Activated CD8-positive, alpha-beta memory T cell treated with anti-CD3 and anti-CD28 coated beads, Interleukin-2, amount 50 U/mL, for 24 hours (primary cell): ENCODE measurements around the gene CSHL1.
A peak's percentile ranks its signal among the peaks of the same experiment; 100 is the strongest.
"Not testable (repeated sequence)": the region's sequence is repeated elsewhere in the genome, so short reads cannot be mapped to it uniquely, and the experiment has no call there.

Experiments
- DNase-seq: peaks from one replicate; pipeline ENCODE4 v3.0.0-alpha.2; 2020; ENCODE audit errors: extremely low read depth

Gene CSHL1

DNA sequence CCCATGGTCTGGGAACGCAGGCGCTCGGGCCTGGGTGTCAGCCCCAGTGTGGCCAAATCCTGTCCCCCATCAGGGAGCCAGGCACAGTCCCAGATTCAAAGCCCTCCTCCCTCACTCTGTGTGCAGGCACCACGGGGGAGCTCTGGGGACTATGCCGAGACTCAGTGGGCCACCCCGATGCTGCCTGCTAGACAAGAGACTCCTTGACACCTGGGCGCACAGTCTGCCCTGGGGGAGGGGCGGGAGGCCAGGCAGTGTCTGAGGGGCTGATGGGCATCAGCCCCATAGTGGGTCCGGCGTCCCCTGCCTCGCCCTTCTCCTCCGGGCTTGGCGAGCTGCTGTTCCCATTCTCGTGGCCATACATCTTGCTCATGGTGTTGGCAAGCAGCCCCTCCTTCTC is 29.5 kb upstream of the CSHL1 start:
- no peak for DNase-seq

DNA sequence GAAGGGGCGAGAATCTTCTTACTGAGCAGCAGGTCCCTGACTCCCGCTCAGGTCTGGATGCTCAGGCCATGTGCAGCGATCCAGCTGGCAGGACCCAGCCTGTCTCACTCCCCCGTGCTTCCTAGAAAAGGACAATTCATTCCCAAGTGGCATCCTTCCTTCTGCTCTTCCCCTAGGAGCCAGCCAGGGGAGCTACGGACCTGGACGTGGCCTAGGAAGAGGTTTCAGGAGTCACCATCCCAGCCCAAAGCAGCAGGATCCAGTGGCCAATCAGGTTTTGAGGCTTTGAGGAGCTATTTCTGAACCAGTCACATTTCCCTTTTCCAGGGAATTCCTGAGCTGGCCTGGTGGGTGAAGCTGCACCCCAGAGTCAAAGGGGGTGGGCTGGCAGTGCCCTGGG is 28.8 kb upstream of the CSHL1 start:
- no peak for DNase-seq

DNA sequence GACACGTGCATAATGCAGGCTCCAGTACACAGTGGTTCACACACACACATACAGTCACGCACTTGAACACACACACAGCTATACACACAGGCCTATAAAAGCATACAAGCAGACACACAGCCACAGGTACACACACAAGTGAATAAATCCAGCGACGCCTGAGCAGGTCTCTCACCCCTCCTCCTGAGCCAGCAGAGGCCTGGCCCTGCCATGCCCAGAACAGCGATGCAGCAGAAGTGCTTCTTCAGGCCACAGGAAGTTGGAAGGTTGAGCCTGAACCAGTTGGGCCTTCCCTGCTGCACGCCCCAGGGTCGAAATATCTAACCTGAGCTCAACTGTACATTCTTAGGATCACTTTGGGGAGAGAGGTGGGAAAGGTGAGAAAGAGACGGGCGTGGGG is 28.3 kb upstream of the CSHL1 start:
- DNase-seq: no peak

DNA sequence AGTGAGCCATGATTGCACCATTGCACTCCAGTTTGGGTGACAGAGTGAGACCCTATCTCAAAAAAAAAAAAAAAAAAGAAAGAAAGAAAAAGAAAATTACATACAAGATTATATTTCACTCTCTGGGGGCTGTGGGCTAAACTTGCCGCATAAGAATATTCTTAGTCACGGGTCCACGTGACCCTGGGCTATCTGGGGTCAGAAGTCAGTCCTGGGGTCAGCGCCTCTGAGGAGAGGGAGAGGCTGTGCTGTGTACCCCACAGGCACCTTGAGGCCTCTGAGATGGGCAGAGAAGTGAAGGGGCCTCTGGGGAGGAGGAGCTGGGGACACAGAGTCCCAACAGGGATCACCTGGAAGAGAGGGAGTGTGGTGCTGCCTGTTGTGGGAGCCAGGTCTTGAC is 26.9 kb upstream of the CSHL1 start:
- DNase-seq: no peak

DNA sequence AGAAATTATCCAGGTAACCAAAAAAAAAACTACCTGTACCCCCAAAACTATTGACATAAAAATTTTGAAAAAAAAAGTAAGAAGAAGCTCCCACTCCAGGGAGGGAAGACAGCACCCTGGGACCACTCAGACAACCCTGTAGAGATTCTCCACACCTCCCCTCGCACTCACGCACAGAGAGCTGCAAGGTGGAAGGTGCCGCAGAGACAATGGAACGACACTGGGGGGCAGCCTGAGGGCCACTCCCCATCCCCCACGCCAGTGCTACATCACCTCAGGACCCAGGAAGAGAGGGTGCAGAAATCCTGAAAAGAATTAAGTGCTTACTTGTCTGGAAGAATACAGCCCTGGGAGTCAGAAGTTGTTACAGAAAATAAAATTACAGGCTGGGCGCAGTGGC is 26.3 kb upstream of the CSHL1 start:
- DNase-seq: no peak

DNA sequence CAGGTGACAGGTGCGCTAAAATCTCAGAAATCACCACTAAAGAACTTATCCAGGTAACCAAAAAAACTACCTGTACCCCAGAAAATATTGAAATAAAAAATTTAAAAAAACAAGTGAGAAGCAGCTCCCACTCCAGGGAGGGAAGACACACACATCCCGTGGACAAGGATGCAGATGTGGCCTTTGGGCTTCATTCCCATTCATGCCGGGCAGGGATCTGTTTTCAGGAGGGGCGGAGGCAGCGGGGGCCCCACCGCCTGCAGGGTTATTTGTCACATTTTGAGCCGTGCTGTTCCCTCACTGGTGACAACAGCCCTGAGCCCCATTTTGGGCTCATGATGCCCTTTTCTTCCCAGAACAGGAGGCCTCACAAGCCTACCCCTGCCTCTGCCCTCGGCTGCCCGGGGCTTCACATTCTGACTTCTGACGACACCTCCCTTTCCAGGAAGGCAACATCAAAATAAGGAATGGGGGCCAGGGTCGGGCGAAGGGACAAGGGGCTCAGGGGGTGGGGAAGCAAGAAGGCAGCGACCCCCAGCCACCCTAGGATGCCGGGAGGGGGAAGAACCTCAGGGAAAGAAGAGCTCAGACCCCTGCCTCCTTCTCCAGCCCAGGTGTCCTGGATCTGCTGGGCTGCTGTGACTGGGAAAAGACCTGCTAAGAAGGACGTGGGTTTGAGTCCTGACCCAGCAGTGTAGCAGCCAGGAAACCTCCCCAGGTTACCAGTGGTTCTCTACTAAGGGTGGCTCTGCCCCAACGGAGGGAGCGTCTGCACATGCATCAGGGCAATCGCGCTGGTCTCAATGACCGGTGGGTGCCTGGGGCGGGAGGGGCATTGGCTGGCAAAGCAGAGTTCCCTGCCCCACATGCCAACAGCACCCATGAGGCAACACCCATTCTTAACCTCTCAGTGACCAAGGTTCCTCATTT is 23.4 kb upstream of the CSHL1 start:
- no peak for DNase-seq

DNA sequence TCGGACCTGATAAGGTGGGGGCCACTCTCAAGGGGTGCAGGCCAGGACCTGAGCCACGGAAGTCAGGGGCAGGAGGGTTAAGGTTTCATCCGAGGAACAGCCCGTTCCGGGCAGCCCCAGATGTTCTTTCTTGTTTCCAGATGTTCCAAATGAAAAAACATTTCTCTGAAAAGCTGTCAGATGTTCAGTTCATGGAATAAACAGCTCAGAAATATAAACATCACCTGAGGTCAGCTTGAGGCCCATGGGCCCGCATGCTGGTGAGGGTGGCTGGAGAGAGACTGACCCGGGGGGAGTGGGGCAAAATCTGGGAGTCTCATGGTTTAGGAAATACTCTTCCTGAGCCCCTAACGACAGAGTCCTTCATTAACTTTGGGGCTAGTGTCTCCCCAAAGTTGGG is 22.5 kb upstream of the CSHL1 start:
- no peak for DNase-seq

DNA sequence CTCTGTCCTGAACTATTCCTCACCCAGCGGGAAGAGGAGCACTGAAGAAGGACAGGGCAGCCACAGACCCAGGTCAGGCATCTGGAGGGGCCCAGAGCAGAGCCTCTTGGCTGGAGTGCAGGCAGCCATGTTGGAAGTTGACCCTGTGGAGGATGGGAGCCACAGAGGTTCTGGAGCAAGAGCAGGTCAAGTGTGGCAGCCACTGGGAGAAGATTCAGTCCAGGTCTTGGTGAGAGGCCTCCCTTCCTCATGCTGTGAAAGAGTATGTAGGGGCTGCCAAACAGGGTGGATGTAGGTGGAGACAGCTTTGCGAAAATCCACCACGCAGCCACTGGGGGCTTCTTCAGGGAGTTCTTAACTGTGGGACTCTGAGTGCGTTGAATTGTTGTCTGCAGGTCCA is 21.7 kb upstream of the CSHL1 start:
- no peak for DNase-seq

DNA sequence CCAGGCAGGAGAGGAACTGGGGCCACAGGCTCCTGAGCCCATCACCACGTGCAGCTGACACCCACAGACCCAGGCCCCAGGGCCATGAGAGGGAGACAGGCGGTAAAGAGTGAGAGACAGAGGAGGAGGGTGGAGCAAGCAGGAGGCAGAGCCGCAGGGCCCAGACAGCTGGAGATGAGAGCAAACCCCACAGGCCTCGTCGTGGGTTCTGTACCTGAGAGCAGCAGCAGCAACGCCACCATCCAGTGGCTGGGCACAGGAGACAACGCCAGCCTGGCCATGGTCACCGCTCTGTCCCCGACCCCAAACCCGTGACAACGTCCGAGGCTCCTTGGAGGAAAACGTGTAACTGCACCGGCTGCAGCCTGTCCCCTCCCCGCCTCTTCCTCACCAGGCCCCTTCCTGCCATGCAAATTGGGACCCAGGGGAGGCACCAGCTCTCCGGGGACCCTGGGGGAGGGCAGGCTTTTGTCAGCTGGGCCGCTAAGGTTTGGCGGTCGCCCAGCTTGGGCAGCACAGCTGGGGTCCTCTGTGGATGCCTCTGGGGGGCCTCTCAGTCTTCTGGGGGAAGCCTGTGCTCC is 21.0 kb upstream of the CSHL1 start, which contains the start of gene CD79B:
CD79B (minus strand) TSS at position 351 of the 581 bp plus-strand sequence; CDS start at position 281, 70 bp downstream.
- DNase-seq: no peak

DNA sequence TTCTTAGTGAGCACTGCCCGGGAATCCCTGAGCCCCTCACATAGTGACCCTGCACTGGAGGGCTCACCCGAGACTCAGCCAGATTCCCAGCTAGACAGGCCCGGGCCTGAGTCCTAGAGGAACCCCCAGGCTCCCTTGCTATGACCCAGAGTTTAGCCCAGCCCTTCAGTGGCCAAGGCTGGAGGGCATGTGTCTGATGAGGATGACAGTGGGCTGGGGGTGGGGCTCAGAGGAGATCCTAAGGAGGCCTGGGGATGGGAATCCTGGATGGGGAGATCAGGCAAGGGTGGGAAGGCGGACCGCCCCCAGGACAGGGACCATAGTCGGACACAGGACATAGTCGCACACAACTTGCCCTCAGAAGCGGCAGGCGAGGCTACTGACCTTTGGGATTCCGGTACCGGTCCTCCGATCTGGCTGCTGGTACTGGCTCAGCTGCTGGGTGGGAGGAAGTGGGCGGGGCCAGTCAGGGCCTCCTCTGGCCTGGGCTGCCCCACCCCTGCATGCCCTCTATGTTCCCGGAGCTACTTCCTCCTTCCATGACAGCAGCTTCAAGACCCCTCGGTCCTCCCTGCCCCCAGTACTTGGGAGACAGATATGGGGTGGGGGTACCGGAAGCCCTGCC is 20.0 kb upstream of the CSHL1 start:
- no peak for DNase-seq

DNA sequence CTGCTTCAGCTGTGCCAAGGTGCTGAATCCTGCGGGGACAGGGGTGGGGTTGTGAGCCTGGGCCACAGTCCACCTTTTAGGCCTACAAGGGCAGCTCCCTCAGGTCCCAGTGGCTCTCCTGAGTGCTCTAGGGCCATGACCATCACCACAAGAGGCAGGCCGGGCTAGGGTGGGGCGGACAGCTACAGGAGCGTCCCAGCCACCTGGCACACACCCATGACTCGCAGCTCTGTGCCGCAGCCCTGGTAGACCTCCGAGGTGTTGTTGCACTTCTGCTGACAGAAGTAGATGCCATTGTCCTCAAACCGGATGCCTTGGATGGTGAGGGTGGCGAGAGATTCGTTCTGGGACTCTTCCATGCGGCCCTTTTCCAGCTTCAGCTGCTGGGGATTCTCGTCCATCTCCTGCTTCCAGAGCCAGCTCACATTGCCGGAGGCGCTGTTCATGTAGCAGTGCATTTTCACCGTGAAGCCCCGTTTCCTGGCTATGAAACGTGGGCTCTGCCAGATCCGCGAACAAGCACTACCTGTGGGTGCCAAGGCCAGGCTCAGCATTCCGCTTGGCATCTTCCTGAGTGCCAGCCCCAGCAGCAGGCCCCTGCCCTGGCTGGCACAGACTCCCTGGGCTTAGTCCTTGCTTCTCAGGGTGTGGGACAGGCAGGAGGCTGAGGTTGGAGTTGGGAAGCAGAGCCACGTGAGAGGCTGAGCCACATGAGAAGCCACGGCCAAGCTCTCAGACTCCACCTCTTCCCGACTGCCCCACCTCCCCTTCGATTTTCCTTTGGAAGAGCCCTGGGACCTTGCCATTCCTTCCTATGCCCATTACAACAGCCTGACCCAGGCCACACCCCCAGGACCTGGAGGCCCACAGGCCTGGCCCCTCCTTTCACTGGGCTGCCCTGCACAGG is 19.1 kb upstream of the CSHL1 start:
- DNase-seq: no peak

DNA sequence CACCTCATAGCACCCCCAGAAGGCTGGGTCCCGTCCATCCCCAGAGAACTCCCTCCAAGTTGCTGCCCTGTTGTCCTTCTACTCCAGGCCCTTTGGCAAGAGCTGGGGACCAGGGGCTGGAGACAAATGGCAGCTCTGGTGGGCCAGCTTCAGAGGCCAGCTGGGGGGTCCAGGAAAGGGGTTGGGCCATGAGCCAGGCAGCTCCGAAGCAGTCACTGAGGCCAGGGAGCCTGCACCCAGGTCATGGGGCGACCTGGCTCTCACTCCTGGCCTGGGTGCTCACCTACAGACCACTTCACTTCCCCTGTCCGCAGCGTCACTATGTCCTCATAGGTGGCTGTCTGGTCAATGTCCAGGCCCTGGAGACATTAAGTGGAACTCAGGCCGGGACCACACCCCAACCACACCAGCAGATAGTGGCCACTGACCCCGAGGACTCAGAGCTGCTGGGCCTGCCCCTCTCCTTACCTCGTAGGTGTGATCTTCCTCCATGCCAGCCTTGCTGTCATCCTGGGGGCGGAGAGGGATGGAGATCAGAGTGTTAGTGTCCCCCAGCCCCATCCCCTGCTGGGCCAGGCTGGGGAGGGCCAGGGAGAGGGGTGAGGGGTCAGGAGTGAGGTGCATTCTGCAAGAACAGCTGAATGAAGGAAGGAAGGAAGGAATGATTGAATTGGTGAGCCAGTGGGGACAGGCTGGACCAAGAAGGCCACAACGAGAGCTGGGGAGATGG is 18.1 kb upstream of the CSHL1 start:
- DNase-seq: no peak

DNA sequence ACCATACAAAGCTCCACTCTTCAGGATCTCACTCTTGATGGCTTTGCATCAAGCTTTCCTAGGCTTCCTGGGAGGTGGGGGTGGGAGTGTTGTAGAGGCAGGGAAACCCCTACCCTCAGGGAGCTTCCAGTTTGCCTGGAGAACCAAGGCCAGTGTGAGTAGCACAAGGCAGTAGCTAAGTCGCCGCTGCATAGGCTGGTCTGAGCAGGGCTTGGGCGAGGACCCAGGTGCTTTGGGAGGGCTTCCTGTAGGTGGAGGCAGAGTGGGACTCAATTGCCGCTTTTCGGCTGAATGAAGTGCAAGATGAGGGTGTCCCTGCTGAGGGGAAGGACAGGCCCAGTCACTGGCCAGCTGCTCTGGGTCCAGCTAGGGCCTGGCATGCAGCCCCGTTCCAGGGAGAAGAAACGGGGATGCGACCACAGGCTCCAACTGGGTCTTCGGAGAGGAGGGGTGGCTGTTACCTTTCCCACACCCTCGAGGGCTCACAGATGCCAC is 17.2 kb upstream of the CSHL1 start:
- DNase-seq: no peak

DNA sequence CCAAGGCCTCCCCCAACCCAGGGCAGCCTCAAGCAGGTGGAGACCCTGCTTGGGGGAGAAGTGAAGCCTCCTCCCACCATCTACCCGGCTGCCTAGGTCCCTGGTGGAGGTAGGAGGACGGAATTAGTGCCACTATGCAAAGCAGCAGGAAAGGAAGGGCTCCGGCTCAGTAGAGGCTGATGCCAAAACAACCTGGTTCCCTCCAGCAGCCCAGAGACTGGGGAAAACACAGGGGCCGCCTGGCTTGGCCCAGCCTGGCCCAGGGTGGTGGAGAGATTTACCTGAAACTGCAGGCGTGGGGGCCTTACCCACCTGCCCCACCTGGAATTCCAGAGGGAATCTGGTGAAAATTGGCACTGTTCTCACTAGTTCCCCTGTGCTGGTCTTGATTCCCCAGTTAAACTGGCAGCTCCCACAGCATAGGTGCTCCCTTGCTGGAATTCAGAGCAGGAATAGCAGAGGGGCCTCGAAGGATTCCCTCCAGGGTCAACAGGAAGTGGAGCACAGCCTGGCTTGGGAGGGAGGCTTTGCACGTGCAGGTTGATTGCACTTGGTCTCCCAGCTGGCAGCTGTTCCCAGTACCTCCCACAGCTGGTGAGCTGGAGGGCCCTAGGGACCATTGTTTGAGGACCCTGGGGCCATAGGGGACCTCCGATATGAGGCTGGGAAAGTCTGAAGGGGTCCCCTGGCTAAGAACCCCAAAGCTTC is 16.6 kb upstream of the CSHL1 start:
- DNase-seq: no peak

DNA sequence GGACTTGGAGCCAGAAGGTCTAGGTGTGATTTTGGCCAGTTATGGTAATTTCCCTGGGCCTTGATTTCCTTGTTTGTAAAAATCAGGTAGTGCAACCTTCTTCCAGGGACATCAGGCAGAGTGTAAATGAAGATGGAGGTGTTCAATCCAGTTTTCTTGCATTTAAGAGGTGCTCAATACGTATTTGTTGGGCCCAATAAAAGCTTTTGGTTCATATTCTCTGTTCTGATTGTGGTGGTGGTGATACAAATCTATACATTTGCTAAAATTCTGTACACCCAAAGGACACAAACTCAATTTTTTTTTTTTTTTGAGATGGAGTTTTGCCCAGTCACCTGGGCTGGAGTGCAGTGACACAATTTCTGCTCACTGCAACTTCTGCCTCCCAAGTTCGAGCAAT is 15.1 kb upstream of the CSHL1 start:
- no peak for DNase-seq

DNA sequence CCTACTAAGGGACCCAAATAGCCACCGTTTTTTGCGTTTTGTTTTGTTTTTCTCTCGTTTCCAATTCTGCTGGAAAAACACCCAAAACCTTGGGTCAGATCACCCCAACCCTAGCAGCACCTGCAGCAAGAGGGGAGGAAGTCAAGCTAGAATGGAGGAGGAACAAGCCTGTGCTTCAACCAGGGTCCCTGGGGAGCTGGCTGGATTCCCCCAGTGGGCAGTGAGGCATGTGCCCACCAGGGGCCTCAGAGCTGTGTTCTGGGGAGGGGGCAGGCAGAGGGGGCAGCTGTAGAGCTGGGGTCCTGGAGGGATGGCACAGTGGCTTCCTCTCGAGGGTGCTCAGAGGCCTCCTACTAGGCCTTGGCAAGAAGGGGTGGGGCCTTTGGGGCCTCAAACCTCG is 14.6 kb upstream of the CSHL1 start:
- DNase-seq: no peak

DNA sequence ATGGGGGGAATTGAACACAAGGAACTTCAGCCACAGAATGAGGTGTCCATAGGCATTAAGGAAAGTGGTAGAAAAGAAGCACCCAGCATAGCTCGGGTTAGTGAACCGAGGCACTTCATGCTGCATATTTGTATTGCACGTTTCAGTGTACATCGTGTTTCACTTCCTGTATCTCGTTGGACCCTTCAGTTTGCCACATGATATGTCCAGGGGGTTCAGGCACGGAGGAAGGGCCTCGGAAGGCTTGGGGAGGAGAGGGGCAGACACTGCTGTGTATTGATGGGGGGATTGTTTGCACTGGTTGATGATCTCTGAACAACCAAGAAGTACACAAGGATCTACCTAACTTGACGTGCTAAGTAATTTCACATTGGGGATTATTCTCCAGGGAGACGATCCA is 11.3 kb upstream of the CSHL1 start:
- not testable (repeated sequence) for DNase-seq

DNA sequence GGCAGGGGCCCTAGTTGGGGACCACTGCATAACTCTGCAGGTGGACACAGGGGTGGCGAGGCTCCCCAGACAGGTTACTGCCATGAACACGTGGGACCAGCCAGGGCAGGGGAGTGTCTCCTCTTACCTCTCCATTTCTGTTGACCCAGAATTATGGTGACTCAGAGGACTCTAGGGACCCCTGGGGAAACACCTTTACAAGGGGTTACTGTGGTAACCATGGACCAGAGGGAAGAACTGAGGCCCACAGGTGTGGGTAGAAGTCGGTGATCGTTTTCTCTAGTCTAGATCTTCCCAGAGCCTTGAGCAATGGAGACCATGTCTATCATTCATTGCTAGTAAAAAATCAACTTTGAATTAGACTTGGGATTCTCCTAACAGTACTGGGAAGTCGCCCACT is 9.7 kb upstream of the CSHL1 start:
- DNase-seq: not testable (repeated sequence)

DNA sequence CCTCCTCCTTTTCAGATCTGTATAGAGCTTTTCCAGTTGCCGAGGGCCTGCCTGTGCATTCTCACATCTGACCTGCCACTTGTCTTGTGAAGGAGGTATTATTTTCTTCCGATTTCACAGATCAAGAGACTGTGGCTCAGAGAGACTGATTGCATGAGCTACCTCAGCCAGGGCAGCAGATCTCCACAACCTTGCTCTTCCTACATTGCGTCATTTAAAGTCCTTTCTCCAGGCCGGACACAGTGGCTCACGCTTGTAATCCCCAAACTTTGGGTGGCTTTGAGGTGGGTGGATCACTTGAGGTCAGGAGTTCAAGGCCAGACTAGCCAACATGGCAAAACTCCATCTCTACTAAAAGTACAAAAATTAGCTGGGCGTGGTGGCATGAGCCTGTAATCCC is 9.0 kb upstream of the CSHL1 start:
- not testable (repeated sequence) for DNase-seq

DNA sequence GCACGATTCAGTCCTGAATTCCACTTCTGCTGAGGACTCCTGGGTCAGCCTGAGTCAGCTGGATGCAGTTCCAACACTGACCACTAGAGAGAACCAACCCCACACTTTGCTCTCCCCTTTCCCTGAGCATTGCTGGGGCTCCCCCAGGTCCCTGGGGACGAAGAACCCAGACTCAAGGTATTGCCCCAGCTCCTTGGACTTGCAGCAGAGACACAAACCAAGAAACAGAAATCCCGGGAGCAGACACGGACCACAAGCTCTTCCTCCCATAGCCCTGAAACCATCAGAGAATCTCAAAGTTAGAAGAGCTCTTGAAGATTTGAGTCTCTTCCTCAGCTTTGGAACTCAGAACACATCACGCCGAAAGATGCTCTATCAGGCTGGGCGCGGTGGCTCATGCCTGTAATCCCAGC is 8.3 kb upstream of the CSHL1 start:
- peak; percentile 23 for DNase-seq
